GM12878 (cell line): ENCODE measurements around the gene HMGB1. TPM values are rescaled to one million over a fixed set of nuclear protein-coding genes. Genes with fewer than 3 reads are reported as not detected.

Experiments used
- ATAC-seq: fragments of 200-7000 bp; cut with Tn5 transposase; 3 replicates; pipeline ENCODE4 v1.9.1; 2020; ENCODE audit warnings: mild to moderate bottlenecking, moderate library complexity
- BruUV-seq: library from RNA; stranded (reverse); fragments of 400-500 nt; replicated peaks from 2 replicates; lab custom pipeline; 2021; lab: Mats Ljungman, UMichigan
- CTCF ChIA-PET: fragments of 300-600 bp; sonication (Branson Sonifier 250); formaldehyde crosslinking; extraction: SDS; loops from one replicate; lab custom pipeline; 2021; ENCODE audit warnings: inconsistent platforms; lab: Yijun Ruan, JAX
- POLR2A ChIA-PET: fragments of 350-600 bp; formaldehyde crosslinking; extraction: SDS; loops from one replicate; lab custom pipeline; 2021; ENCODE audit warnings: inconsistent platforms; lab: Charles Lee
- RAD21 ChIA-PET: fragments of 300-600 bp; sonication (Branson Sonifier 250); formaldehyde crosslinking; loops from one replicate; lab custom pipeline; 2023; ENCODE audit warnings: antibody characterized with exemption; ENCODE audit not compliant: unreplicated experiment; lab: Charles Lee
- SMC1A ChIA-PET: fragments of 300-600 bp; sonication (Branson Sonifier 250); formaldehyde crosslinking; loops from one replicate; lab custom pipeline; 2023; ENCODE audit not compliant: unreplicated experiment, uncharacterized antibody; lab: Charles Lee
- DNase-seq: peaks from one replicate; pipeline ENCODE4 v3.0.0-alpha.2; 2011; ENCODE audit warnings: low read depth, low spot score
- FAIRE-seq: peaks from 3 replicates; lab custom pipeline; 2011; peaks lifted over from hg19 to GRCh38; lab: Jason Lieb, UNC
- H2AFZ ChIP-seq: 2 replicates; pipeline ENCODE4 v1.6.0; 2011; ENCODE audit warnings: low read depth, low read length, control low read depth; ENCODE audit not compliant: control insufficient read depth
- H3K27ac ChIP-seq: 2 replicates; pipeline ENCODE4 v1.5.1; 2011; ENCODE audit warnings: control low read depth; ENCODE audit not compliant: control insufficient read depth, insufficient read depth
- H3K27me3 ChIP-seq, 2 experiments: replicated peaks in 1 of 2; 2 replicates each; pipeline versions ENCODE4 v1.6.0 to v1.6.1; 2011; ENCODE audit warnings: low read length in 1 of 2; ENCODE audit not compliant: control insufficient read depth in 2 of 2, insufficient read depth in 2 of 2
- H3K36me3 ChIP-seq, 2 experiments: 2 replicates each; pipeline ENCODE4 v1.5.1; 2011; ENCODE audit warnings: low read length in 1 of 2; ENCODE audit not compliant: control insufficient read depth in 2 of 2, insufficient read depth in 2 of 2
- H3K4me1 ChIP-seq: 2 replicates; pipeline ENCODE4 v1.6.1; 2011; ENCODE audit warnings: mild to moderate bottlenecking, low read length, moderate library complexity, mixed read lengths; ENCODE audit not compliant: control insufficient read depth, insufficient read depth
- H3K4me2 ChIP-seq: 2 replicates; pipeline ENCODE4 v1.6.0; 2011; ENCODE audit warnings: control low read depth; ENCODE audit not compliant: control insufficient read depth, insufficient read depth
- H3K4me3 ChIP-seq: fragments of 200-600 bp; sonication (generic); 2 replicates; pipeline ENCODE4 v1.5.1; 2016
- H3K79me2 ChIP-seq: 2 replicates; pipeline ENCODE4 v1.6.0; 2011; ENCODE audit warnings: low read length; ENCODE audit not compliant: control insufficient read depth, insufficient read depth
- H3K9ac ChIP-seq: 2 replicates; pipeline ENCODE4 v1.8.0; 2011; ENCODE audit warnings: low read length, control low read depth, mixed read lengths; ENCODE audit not compliant: control insufficient read depth, insufficient read depth
- H3K9me3 ChIP-seq: replicated peaks from 3 replicates; pipeline ENCODE4 v1.5.1; 2011; ENCODE audit warnings: mild to moderate bottlenecking, low read length; ENCODE audit not compliant: control insufficient read depth, insufficient read depth
- H4K20me1 ChIP-seq: 2 replicates; pipeline ENCODE4 v1.6.0; 2011; ENCODE audit not compliant: control insufficient read depth, insufficient read depth
- BACH1 ChIP-seq: fragments of 450-650 bp; IDR thresholded peaks from 2 replicates; pipeline ENCODE4 v1.6.1; 2017; ENCODE audit warnings: mild to moderate bottlenecking, borderline replicate concordance
- BMI1 ChIP-seq: fragments of 450-650 bp; IDR thresholded peaks from 2 replicates; pipeline ENCODE4 v1.6.1; 2016; ENCODE audit warnings: mild to moderate bottlenecking, moderate library complexity, borderline replicate concordance
- EP300 ChIP-seq, 2 experiments: fragments of 150-350 bp in 1 of 2; IDR thresholded peaks; 2 replicates each; pipeline ENCODE4 v1.6.1; 2011 to 2012; ENCODE audit warnings: low read depth in 2 of 2, low read length in 2 of 2, borderline replicate concordance in 1 of 2, improper control_type of control experiment in 1 of 2, inconsistent platforms in 1 of 2; ENCODE audit not compliant: control insufficient read depth in 1 of 2
- FOXK2 ChIP-seq: fragments of 450-650 bp; IDR thresholded peaks from 2 replicates; pipeline ENCODE4 v1.6.1; 2017; ENCODE audit warnings: mild to moderate bottlenecking, moderate library complexity
- GABPA ChIP-seq: IDR thresholded peaks from 2 replicates; pipeline ENCODE4 v1.6.1; 2014; ENCODE audit warnings: antibody characterized with exemption, low read depth, mild to moderate bottlenecking, inconsistent platforms
- HDAC6 ChIP-seq: fragments of 200-600 bp; sonication (generic); IDR thresholded peaks from one replicate; pipeline ENCODE4 v1.8.0; 2017; ENCODE audit warnings: antibody characterized with exemption; ENCODE audit not compliant: unreplicated experiment
- IKZF1 ChIP-seq: fragments of 450-650 bp; conservative IDR thresholded peaks from 2 replicates; pipeline ENCODE4 v1.6.1; 2017; ENCODE audit warnings: antibody characterized with exemption, mild to moderate bottlenecking
- NFXL1 ChIP-seq: fragments of 450-650 bp; IDR thresholded peaks from 2 replicates; pipeline ENCODE4 v1.6.1; 2017; ENCODE audit warnings: antibody characterized with exemption, mild to moderate bottlenecking, borderline replicate concordance
- SMARCA5 ChIP-seq: fragments of 450-650 bp; IDR thresholded peaks from 2 replicates; pipeline ENCODE4 v1.6.1; 2017; ENCODE audit warnings: mild to moderate bottlenecking
- STAT1 ChIP-seq: fragments of 450-650 bp; conservative IDR thresholded peaks from 2 replicates; pipeline ENCODE4 v1.6.1; 2014; ENCODE audit warnings: antibody characterized with exemption, mild to moderate bottlenecking
- TAF1 ChIP-seq: IDR thresholded peaks from 2 replicates; pipeline ENCODE4 v1.6.1; 2011; ENCODE audit warnings: mild to moderate bottlenecking, low read depth, low read length, borderline replicate concordance
- ZBED1 ChIP-seq: IDR thresholded peaks from 2 replicates; pipeline ENCODE4 v1.6.1; 2016; ENCODE audit warnings: borderline replicate concordance
- WGBS: methylation state at CpG from one replicate; pipeline ENCODE4 v1.1.6; 2016; ENCODE audit warnings: low lambda C conversion rate; ENCODE audit not compliant: insufficient replicate concordance, insufficient coverage; ENCODE audit errors: missing lambda C conversion rate; 5-methylcytosine and 5-hydroxymethylcytosine counted together
- in situ Hi-C: fragments of 300-500 bp; cut with MboI; formaldehyde crosslinking; loops from 9 replicates; pipeline ENCODE4 v1.14.3; 2018; ENCODE audit warnings: mixed read lengths
- intact Hi-C: fragments of 100-400 bp; cut with micrococcal nuclease; formaldehyde crosslinking; loops from one replicate; pipeline ENCODE4 v1.14.2; 2022; ENCODE audit not compliant: unreplicated experiment
- polyA plus RNA-seq, 11 experiments: library from polyadenylated mRNA; depleted of rRNA in 4 of 11; unstranded in 6 of 11; stranded (reverse) in 5 of 11; fragments of >200 nt; fragmentation: Nextera tagmentation in 4 of 11; fragmentation: Illumina TruSeq in 1 of 11; extraction: Ambion mirVana in 4 of 11; extraction: Trizol in 1 of 11; gene quantifications; 1 replicate in 1 of 11; 2 replicates in 10 of 11; pipeline versions ENCODE4 v1.2.1 to v1.2.3, GENCODE V29; 2011 to 2016; ENCODE audit warnings: inconsistent platforms in 2 of 11, missing spikeins in 2 of 11, low read depth in 1 of 11
- total RNA-seq, 4 experiments: library from RNA; depleted of rRNA in 3 of 4; stranded (reverse); fragments of >200 nt in 3 of 4; fragmentation: Illumina TruSeq in 1 of 4; extraction: Trizol in 1 of 4; gene quantifications; 2 replicates each; pipeline versions ENCODE4 v1.2.1 to v1.2.3, GENCODE V29; 2013 to 2021
- TF ChIP-seq, protein P1 (sequence below): IDR thresholded peaks from 2 replicates; pipeline ENCODE4 v1.6.1; 2012; ENCODE audit warnings: low read depth, low read length, improper control_type of control experiment
- TF ChIP-seq, protein P2 (sequence below): fragments of 450-650 bp; IDR thresholded peaks from 2 replicates; pipeline ENCODE4 v1.6.1; 2017; ENCODE audit warnings: mild to moderate bottlenecking, moderate library complexity
- TF ChIP-seq, protein P3 (sequence below): fragments of 450-650 bp; IDR thresholded peaks from 2 replicates; pipeline ENCODE4 v1.6.1; 2016; ENCODE audit warnings: mild to moderate bottlenecking, moderate library complexity, borderline replicate concordance

The HMGB1 gene
- total and polyA plus RNA-seq, 10 of the 15 experiments (the other 5 are each of a cell fraction or from before 2014, with no cell fraction given): 365 to 2,529 (median 1,396) TPM

DNA sequence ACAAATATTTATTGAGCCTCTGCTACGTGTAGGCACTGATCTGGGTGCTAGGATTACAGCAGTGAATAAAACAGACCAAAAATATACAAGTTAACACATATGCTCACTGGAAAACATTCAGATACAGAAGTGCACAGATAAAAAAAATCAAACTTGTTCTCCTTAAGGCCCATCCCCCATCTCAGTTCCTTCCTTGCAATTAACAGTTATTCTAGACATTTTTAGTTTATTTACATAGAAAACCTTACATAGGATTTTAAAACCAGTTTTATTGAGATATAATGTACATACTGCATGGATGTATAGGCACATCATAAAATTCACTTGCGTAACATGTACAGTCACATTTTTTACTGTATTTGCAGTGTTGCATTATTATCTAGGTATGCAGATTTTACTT lies 36.5 kb upstream of the HMGB1 start (continued):
- TF ChIP-seq HDAC6: no peak
- TF ChIP-seq SMARCA5: no peak
- TF ChIP-seq FOXK2: no peak

DNA sequence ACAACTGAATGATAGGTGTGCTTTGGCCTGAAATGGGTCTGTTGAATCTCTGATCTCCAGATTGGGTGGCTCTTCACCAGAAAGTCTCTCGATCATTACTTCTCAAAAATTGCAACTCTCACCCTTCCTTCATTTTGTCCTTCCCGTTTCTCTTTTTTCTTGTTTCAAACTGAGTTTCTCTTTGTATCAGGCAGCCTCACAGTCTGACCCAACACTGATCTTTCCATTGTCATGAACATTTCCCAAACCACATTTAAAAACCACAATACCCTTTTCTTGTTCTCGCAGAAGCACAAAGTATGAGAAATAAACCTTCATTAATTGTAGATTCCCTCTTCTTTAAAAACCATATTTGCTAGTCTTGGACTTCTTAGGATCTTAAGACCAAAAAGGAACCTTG lies 33.6 kb upstream of the HMGB1 start:
- in situ Hi-C loops: no loop called here
- RAD21 ChIA-PET: no interaction called here
- TF ChIP-seq HDAC6: no peak
- no peak for TF ChIP-seq TAF1
- TF ChIP-seq NFXL1: no peak
- no peak for TF ChIP-seq BMI1
- TF ChIP-seq, protein P1, sequence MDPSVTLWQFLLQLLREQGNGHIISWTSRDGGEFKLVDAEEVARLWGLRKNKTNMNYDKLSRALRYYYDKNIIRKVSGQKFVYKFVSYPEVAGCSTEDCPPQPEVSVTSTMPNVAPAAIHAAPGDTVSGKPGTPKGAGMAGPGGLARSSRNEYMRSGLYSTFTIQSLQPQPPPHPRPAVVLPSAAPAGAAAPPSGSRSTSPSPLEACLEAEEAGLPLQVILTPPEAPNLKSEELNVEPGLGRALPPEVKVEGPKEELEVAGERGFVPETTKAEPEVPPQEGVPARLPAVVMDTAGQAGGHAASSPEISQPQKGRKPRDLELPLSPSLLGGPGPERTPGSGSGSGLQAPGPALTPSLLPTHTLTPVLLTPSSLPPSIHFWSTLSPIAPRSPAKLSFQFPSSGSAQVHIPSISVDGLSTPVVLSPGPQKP: no peak
- TF ChIP-seq BACH1: no peak
- TF ChIP-seq EP300 (IDR thresholded peaks at IDR 0.05; ENCODE audit: borderline replicate concordance in 1 of 2, control insufficient read depth in 1 of 2, low read depth in 2 of 2, low read length in 2 of 2): no peak
- TF ChIP-seq, protein P2, sequence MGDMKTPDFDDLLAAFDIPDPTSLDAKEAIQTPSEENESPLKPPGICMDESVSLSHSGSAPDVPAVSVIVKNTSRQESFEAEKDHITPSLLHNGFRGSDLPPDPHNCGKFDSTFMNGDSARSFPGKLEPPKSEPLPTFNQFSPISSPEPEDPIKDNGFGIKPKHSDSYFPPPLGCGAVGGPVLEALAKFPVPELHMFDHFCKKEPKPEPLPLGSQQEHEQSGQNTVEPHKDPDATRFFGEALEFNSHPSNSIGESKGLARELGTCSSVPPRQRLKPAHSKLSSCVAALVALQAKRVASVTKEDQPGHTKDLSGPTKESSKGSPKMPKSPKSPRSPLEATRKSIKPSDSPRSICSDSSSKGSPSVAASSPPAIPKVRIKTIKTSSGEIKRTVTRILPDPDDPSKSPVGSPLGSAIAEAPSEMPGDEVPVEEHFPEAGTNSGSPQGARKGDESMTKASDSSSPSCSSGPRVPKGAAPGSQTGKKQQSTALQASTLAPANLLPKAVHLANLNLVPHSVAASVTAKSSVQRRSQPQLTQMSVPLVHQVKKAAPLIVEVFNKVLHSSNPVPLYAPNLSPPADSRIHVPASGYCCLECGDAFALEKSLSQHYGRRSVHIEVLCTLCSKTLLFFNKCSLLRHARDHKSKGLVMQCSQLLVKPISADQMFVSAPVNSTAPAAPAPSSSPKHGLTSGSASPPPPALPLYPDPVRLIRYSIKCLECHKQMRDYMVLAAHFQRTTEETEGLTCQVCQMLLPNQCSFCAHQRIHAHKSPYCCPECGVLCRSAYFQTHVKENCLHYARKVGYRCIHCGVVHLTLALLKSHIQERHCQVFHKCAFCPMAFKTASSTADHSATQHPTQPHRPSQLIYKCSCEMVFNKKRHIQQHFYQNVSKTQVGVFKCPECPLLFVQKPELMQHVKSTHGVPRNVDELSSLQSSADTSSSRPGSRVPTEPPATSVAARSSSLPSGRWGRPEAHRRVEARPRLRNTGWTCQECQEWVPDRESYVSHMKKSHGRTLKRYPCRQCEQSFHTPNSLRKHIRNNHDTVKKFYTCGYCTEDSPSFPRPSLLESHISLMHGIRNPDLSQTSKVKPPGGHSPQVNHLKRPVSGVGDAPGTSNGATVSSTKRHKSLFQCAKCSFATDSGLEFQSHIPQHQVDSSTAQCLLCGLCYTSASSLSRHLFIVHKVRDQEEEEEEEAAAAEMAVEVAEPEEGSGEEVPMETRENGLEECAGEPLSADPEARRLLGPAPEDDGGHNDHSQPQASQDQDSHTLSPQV: no peak
- TF ChIP-seq GABPA: no peak
- TF ChIP-seq STAT1: no peak
- no peak for TF ChIP-seq IKZF1
- TF ChIP-seq, protein P3, sequence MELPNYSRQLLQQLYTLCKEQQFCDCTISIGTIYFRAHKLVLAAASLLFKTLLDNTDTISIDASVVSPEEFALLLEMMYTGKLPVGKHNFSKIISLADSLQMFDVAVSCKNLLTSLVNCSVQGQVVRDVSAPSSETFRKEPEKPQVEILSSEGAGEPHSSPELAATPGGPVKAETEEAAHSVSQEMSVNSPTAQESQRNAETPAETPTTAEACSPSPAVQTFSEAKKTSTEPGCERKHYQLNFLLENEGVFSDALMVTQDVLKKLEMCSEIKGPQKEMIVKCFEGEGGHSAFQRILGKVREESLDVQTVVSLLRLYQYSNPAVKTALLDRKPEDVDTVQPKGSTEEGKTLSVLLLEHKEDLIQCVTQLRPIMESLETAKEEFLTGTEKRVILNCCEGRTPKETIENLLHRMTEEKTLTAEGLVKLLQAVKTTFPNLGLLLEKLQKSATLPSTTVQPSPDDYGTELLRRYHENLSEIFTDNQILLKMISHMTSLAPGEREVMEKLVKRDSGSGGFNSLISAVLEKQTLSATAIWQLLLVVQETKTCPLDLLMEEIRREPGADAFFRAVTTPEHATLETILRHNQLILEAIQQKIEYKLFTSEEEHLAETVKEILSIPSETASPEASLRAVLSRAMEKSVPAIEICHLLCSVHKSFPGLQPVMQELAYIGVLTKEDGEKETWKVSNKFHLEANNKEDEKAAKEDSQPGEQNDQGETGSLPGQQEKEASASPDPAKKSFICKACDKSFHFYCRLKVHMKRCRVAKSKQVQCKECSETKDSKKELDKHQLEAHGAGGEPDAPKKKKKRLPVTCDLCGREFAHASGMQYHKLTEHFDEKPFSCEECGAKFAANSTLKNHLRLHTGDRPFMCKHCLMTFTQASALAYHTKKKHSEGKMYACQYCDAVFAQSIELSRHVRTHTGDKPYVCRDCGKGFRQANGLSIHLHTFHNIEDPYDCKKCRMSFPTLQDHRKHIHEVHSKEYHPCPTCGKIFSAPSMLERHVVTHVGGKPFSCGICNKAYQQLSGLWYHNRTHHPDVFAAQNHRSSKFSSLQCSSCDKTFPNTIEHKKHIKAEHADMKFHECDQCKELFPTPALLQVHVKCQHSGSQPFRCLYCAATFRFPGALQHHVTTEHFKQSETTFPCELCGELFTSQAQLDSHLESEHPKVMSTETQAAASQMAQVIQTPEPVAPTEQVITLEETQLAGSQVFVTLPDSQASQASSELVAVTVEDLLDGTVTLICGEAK: no peak
- TF ChIP-seq ZBED1: no peak

More for the DNA sequence above, 33.6 kb upstream of the HMGB1 start:
- H3K27ac ChIP-seq: no peak overlapping the region
- intact Hi-C loops: no loop called here
- no peaks in the 10 kb centered on the region for H3K79me2 ChIP-seq
- no peaks in the 10 kb centered on the region for H3K36me3 ChIP-seq
- ChIA-PET CTCF (no interaction called here), SMC1A (no interaction called here), POLR2A (no interaction called here)
- WGBS: 50% methylated on average over 3 of the region's 3 CpGs
- no peak for DNase-seq
- no peak overlapping the region for H2AFZ ChIP-seq
- ATAC-seq: no peak
- no peaks in the 10 kb centered on the region for H3K27me3 ChIP-seq
- H3K4me3 ChIP-seq: no peak overlapping the region
- 0 out of 2 replicates have a peak, but pooled peaks cover 6% of the 10 kb centered on the region for H3K4me1 ChIP-seq
- no peak for FAIRE-seq
- H4K20me1 ChIP-seq: no peaks in the 10 kb centered on the region
- H3K9ac ChIP-seq: no peak overlapping the region
- no TSS peak for BruUV-seq
- peak overlapping the region; percentile 30; the same call in 1 of the 2 replicates for H3K4me2 ChIP-seq
- no peaks in the 10 kb centered on the region for H3K9me3 ChIP-seq
